Inferior parietal cortex (tissue), 1 donor: ENCODE data around the gene GPATCH8.
"Not testable (repeated sequence)": the region's sequence is repeated elsewhere in the genome, so short reads cannot be mapped to it uniquely, and the experiment has no call there.

ENCODE experiments used
- DNase-seq: peaks from one replicate; pipeline ENCODE4 v3.0.0-alpha.2; 2016; ENCODE audit errors: extremely low spot score

GPATCH8 gene

DNA sequence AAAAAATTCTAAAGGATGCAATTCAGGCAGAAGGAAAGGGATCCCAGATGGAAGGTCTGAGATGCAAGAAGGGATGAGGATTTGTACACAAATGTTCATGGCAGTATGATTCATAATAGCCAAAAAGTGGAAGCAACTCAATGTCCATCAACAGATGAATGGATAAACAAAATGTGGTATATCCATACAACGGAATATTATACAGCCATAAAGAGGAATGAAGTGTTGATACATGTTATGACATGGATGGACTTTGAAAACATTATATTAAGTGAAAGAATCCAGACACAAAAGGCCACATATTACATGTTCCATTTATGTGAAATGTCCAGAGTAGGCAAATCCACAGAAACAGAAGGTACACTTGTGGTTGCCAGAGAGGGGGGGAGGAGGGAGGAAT is 23.9 kb upstream of the GPATCH8 start:
- DNase-seq, result no peak

GRCh38 chr17:44523672-44523972 is 20.4 kb upstream of the GPATCH8 start:
- DNase-seq, result no peak

GRCh38 chr17:44522883-44523671 is 19.9 kb upstream of the GPATCH8 start:
- no peak for DNase-seq

- DNase-seq, result no peak
Measured at GRCh38 chr17:44518032-44518431, 14.8 kb upstream of the GPATCH8 start.

GRCh38 chr17:44511241-44512134 is 8.3 kb upstream of the GPATCH8 start:
- DNase-seq, result not testable (repeated sequence)

GRCh38 chr17:44506939-44507604 is 3.9 kb upstream of the GPATCH8 start:
- not testable (repeated sequence) for DNase-seq

GRCh38 chr17:44502598-44503146 is 534 bp downstream of the GPATCH8 start:
- DNase-seq, result peak; percentile 22

- DNase-seq, result peak; percentile 9
Measured at GRCh38 chr17:44501866-44502375, 1.3 kb downstream of the GPATCH8 start.

- DNase-seq, result no peak
Measured at GRCh38 chr17:44499722-44500121, 3.5 kb downstream of the GPATCH8 start.

- DNase-seq, result no peak
Measured at GRCh38 chr17:44496815-44497214, 6.4 kb downstream of the GPATCH8 start.

- no peak for DNase-seq
Measured at GRCh38 chr17:44493339-44493738, 9.9 kb downstream of the GPATCH8 start.

- DNase-seq, result no peak
Measured at GRCh38 chr17:44492706-44493272, 10.4 kb downstream of the GPATCH8 start.

- DNase-seq, result no peak
Measured at GRCh38 chr17:44489581-44489980, 13.6 kb downstream of the GPATCH8 start.

DNA sequence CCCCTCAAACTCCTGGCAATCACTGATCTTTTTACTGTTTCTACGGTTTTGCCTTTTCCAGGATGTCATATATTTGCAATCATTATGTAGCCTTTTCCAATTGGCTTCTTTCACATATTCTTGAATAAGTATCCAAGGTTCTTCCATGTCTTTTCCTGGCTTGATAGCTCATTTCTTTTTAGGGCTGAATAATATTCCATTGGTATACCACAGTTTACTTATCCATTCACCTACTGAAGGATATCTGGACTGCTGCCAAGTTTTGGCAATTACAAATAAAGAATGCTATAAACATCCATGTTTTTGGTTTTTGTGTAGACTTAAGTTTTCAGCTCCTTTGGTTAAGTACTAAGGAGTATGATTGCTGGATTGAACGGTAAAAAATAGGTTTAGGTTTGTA is 16.0 kb downstream of the GPATCH8 start:
- no peak for DNase-seq

DNA sequence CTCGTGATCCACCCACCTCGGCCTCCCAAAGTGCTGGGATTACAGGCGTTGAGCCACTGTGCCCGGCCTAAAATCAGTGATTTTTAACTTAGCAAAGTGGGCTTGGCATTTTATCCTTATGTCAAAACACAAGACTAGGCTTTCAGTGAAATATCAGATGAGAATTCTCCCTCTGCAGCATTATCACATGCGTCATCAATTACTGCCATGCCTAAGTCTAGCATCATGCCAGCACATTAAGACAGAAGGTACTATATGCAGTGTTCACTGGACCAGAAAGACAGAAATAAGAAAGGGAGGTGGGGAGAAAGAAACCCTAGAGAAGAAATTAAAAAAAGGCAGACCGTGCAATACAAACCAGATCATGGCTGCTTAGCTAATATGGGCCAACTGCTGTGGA is 29.8 kb downstream of the GPATCH8 start:
- no peak for DNase-seq

DNA sequence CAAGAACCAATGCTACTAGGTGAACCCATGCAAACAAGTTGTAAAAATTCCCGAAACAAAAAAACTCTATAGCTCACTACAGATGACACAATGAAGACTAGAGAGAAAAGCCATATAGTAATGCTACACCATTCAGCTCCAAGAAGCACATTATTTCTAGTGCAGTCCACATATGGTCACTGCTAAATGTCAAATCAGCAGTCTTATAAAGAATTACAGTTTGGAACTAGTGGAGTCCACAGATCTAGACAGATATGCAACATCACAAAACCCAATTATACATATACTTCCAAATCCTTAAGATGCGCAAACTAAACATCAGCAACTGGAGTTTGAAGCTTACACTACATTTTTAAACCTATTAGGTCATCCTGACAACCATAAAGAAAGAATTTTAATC is 33.5 kb downstream of the GPATCH8 start:
- DNase-seq, result no peak

DNA sequence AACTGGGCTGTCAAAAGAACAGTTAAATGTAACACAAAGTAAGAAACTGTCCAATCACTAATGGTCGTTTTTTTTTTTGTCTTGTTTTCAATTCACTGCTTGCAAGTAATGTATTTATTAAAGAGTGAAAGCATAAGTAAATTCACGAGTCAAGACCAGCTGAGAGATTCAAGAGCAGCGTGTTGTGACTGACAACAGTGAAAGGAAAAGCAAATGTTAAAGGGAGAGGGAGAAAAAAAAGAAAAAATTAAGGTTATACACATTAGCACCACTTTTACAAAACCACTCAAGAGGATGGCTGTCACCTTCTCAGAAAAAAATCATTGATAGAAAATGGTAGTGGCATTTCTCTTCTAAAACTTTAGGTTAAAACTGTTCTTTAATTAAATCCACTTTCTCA is 36.1 kb downstream of the GPATCH8 start:
- no peak for DNase-seq

GRCh38 chr17:44466339-44466738 is 36.9 kb downstream of the GPATCH8 start:
- no peak for DNase-seq

- no peak for DNase-seq
Measured at GRCh38 chr17:44465897-44466296, 37.3 kb downstream of the GPATCH8 start.

- no peak for DNase-seq
Measured at GRCh38 chr17:44465276-44465675, 37.9 kb downstream of the GPATCH8 start.

GRCh38 chr17:44464037-44464436 is 39.2 kb downstream of the GPATCH8 start:
- DNase-seq, result no peak

GRCh38 chr17:44451832-44452231 is 51.4 kb downstream of the GPATCH8 start:
- no peak for DNase-seq
